Ammon's horn (tissue), 1 donor: ENCODE measurements around the gene TLDC2.
"Not testable (repeated sequence)": the region's sequence is repeated elsewhere in the genome, so short reads cannot be mapped to it uniquely, and the experiment has no call there.

Experiments used
- DNase-seq: peaks from one replicate; pipeline ENCODE4 v3.0.0-alpha.2; 2016; ENCODE audit warnings: low spot score

Gene TLDC2

DNA sequence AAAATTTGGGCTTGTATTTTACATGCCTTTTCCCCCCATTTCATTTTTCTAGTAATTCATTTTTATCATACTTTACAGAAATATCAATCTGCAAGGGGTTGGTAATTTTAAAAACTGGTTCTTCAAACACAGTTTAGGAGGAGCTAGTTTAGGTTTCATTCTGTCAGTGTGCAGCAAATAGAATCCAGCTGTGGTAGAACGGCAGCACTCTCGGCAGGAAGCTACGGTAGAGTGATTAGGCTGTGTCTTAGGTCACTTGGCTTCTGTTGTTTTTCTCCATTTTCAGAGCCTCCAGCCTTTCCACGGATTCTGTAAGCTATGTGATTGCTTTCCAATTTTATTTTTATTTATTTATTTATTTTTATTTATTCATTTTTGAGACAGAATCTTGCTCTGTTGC, 32.7 kb downstream of the TLDC2 start:
- no peak for DNase-seq

DNA sequence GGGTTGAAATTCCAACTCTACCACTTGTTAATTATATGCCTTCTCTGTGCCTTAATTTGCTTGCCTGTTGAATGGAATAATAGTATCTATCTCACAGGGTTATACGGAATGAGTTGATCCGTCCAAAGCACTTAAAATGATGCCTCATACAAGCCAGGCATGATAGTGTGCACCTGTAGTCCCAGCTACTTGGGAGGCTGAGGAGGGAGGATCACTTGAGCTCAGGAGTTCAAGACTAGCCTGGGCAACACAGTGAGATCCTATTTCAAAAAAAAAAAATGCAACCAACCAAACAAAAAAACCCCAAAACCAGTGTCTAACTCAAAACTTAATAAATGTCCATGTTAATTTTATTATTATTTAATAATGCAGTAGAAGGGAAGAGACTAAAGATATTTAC, 40.3 kb downstream of the TLDC2 start:
- DNase-seq: no peak

DNA sequence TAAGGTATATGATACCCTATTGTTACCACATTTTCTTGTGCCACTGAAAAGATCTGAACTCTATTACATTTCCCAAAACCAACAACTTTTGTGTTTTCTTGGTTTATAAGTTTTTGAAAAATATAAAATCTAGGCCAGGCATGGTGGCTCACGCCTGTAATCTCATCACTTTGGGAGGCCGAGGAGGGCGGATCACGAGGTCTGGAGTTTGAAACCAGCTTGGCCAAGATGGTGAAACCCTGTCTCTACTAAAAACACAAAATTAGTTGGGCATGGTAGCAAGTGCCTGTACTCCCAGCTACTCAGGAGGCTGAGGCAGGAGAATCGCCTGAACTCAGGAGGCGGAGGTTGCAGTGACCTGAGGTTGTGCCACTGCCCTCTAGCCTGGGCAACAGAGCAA, 41.3 kb downstream of the TLDC2 start:
- no peak for DNase-seq

DNA sequence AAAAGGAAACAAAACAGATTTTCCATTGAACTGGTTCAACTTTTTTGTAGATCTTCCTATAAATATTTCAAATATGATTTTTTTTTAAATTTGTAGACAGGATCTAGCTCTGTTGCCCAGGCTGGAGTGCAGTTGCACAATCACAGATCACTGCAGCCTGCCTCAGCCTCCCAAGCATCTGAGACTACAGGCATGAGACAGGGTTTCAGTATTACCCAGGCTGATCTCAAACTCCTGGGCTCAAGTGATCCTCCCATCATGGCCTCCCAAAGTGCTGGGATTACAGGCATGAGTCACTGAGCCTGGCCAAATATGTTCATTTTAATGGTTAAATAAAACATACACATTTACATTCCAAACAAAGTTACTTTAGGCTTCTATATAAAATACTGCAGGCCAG, 42.0 kb downstream of the TLDC2 start:
- DNase-seq: no peak

DNA sequence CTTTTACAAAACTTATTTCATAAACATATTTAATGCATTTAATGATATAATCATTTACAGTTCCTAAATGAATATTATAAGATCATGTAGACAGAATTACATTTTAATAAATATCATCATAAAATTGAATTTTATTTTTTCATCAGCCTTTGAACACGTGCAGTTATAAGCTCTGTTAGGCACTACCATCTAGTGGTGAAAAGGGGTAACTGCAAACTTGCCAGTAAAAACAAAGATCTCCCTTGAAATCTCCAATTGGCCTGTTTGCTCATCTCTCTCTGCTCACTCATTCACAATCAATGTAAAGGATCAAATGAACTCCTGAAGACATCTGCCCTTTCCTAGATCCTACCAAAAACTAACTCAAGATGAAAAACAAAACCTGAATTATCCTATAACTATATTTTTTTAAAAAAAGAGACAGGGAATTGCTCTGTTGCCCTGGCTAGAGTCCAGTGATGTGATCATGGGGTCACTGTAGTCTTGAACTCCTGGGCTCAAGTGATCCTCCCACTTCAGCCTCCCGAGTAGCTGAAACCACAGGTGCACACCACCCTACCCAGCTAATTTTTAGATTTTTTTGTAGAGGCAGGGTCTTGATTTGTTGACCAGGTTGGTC, 43.9 kb downstream of the TLDC2 start:
- peak; percentile 73 for DNase-seq

DNA sequence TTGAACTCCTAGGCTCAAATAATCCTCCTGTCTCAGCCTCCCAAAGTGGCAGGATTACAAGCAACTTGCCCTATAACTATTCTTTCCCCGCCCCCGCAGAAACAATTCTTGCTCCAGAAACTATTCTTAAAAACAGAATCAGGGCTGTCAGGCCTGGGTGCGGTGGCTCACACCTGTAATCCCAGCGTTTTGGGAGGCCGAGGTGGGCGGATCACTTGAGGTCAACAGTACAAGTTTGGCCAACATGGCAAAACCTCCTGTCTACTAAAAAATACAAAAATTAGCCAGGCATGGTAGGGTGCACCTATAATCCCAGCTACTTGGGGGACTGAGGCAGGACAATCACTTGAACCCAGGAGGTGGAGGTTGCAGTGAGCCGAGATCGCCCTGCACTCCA, 44.4 kb downstream of the TLDC2 start:
- DNase-seq: no peak

DNA sequence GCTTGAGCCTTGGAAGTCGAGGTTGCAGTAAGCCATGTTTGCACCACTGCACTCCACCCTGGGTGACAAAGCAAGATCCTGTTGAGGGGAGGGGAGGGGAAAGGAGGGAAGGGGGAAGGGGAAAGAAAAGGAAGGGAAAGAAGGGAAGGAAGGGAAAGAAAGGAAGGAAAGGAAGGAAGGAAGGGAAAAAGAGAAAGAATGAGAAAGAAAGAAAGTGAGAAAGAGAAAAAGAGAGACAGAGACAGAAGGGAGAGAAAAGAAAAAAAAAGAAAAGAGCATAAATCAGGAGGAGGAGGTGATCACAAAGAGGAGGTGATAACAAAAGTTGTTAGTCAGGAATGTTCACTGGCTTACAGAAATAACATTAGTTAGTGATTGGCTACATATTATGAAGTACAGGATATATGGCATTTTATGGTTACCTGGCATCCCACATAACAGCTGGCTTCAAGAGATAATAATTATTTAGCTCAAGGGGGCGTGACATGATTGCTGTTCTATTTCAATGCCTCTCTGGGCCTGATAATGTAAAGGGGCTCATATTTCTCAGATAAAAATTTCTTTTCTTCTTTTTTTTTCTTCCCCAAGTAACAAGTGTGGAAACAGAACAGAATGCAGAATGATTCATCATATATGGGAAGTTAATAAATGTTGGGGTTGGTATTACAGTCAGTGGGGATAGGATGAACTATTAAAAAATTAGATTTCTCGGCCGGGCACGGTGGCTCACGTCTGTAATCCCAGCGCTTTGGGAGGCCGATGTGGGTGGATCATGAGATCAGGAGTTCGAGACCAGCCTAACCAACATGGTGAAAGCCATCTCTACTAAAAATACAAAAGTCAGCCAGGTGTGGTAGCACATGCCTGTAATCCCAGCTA, 48.5 kb downstream of the TLDC2 start:
- no peak for DNase-seq

DNA sequence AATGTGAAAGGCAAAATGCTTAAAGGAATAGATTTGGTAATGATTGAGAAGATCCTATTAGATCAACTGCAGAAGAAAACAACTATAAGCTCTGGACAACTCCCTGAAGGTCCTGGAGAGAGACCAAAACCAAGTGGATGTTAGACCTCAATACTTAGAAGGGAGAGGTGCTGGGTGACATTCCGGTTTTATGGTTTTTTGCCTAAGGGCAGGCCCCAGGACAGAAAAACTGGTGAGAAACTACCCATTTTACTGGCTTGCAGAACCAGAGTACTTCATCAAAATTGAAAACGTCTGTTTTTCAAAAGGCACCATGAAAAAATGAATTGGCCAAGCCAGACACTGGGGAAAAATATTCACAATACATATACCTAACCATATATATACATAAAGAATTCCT, 49.3 kb downstream of the TLDC2 start:
- no peak for DNase-seq

DNA sequence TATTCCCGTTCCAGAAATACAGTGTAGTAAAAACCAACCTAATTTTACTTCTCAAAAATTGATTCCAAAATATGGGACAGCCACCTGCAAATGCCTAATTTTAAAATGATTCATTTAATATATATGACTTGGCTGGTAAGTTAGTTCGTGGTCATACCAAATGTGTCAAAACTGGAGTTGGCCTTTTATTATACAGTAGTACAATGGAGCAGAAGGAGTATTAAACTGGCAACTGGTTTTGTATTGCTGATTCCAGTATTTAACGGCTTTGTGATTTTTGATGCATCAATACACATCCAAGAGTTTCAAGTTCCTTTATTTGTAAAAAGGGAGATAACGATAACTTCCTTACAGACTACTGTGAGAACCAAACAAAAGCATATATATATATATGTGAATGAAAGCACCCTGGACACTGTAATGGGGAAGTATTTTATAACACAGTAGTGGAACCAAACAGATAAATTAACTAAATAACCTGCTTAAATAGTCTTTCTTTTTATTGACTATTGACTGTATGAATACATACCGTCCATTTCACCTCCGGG, 50.8 kb downstream of the TLDC2 start:
- DNase-seq: no peak

DNA sequence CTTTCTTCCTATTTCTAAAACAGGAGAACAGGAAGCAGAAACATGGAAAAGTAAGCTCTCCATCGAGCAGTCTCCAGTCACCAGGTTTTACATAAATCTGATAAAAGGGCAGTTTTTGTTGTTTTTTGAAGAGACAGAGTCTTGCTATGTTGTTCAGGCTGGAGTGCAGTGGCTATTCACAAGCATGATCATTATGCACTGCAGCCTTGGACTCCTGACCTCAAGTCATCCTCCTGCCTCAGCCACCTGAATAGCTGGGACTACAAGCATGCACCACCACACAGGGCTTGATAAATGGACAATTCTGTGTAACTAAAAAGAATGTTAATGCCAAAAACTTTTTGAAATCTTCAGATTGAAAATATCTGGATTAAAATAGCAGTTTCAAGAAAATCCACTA, 51.8 kb downstream of the TLDC2 start:
- DNase-seq: no peak

DNA sequence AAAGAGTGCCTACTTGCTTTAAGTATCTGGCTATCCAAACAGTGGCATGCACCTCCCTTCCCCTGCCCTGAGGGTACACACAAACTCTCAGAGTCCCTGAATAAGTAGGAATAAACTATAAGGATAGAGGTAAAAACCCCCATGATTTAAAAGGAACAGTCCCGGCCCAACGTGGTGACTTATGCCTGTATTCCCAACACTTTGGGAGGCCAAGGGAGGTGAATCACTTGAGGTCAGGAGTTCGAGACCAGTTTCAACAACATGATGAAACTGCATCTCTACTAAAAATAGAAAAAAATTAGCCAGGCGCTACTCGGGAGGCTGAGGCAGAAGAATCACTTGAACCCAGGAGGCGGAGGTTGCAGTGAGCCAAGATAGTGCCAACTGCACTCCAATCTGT, 53.4 kb downstream of the TLDC2 start:
- DNase-seq: no peak

DNA sequence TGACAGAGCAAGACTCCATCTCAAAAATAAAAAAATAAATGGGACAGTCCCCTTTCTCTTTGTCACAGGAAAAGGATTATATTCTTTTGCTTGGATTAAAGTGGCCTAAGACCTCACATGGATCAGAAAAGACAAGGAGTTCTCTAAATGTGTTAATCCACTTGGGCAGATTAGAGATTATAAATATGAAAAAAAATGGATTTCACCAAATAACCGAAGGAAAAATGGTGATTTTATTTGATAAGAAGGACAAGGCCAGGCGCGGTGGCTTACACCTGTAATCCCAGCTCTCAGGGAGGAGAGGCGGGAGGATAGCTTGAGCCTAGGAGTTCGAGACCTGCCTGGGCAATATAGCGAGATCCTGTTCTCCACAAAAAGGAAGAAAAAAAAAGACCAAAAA, 53.8 kb downstream of the TLDC2 start:
- DNase-seq: no peak

DNA sequence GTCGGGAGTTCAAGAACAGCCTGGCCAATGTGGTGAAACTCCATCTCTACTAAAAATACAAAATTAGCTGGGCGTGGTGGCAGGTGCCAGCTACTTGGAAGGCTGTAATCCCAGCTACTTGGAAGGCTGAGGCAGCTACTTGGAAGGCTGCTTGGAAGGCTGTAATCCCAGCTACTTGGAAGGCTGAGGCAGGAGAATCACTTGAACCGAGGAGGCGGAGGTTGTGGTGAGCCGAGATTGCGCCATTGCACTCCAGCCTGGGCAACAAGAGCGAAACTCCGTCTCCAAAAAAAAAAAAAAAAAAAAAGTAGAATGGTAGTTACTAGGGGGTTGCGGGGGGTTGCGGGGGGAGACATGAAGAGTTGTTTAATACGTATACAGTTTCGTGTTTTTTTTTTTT, 56.1 kb downstream of the TLDC2 start:
- not testable (repeated sequence) for DNase-seq

DNA sequence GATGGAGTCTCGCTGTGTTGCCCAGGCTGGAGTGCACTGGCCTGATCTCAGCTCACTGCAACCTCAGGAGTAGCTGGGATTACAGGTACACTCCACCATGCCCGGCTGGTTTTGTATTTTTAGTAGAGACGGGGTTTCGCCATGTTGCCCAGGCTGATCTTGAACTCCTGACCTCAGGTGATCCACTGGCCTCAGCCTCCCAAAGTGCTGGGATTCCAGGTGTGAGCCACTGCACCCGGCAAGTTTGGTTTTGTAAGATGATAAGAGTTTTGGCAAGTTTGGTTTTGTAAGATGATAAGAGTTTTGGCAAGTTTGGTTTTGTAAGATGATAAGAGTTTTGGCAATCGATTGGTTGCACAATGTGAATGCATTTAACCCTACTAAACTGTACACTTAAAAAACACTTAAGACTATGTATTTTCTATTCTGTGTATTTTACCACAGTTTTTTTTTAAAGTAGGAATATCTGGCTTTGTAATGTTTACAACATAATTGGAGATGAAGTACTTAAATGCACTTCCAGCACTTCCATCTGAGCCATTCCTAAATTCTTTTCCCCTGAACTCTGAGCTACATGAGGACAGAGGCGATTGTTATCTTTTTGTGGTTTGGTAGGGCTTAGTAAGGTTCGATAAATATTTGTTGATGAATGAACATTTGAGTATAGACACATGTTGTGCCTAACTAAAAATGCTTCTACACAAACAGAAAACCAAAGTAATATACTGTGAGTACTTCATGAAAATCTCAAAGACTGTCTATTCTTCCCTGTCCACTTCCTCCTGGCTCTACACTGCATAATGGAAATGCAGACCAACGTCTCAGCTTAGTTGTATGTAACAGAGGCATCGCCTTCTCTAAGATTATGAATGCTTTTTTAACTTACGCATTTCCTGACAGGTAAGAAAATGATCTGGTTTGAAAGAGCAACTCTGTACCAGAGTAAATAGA, 56.8 kb downstream of the TLDC2 start:
- no peak for DNase-seq

DNA sequence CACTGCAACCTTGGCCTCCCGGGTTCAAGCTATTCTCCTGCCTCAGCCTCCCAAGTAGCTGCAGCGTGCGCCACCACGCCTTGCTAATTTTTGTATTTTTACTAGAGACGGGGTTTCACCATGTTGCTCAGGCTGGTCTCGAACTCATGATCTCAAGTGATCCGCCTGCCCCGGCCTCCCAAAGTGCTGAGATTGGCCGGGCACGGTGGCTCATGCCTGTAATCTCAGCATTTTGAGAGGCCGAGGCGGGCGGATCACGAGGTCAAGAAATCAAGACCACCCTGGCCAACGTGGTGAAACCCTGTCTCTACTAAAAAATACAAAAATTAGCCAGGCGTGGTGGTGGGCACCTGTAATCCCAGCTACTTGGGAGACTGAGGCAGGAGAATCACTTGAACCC, 57.6 kb downstream of the TLDC2 start:
- DNase-seq: not testable (repeated sequence)

DNA sequence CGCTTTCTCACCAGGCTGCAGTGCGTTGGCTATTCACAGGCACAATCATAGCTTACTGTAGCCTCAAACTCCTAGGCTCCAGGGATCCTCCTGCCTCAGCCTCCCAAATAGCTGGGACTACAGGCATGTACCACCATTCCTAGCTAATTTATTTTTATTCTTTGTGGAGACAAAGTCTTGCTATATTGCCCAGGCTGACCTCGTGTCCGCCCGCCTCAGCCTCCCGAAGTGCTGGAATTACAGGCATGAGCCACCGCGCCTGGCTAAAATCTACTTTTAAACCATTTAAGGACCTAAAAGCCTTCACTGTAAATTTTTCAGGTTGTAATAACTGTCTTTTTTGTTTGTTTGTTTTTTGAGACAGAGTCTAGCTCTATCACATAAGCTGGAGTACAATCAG, 60.4 kb downstream of the TLDC2 start:
- no peak for DNase-seq

DNA sequence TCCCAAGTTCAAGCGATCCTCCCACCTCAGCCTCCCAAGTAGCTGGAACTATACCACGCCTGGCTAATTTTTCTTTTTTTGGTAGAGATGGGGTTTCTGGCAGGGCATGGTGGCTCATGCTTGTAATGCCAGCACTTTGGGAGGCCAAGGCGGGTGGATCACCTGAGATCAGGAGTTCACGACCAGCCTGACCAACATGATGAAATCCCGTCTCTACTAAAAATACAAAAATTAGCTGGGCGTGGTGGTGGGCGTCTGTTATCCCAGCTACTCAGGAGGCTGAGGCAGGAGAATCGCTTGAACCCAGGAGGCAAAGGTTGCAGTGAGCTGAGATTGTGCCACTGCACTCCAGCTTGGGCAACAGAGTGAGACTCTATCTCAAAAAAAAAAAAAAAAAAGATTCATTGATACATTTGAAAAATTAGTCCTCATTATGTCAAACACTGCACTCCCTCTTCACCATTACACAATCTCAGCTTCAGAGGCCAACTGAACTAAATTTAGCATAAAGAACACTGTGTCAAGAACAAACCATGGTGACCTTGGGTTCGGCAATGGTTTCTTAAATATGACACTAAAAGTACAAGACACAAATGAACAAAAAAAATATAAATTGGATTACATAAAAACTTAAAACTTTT, 60.9 kb downstream of the TLDC2 start:
- DNase-seq: not testable (repeated sequence)

DNA sequence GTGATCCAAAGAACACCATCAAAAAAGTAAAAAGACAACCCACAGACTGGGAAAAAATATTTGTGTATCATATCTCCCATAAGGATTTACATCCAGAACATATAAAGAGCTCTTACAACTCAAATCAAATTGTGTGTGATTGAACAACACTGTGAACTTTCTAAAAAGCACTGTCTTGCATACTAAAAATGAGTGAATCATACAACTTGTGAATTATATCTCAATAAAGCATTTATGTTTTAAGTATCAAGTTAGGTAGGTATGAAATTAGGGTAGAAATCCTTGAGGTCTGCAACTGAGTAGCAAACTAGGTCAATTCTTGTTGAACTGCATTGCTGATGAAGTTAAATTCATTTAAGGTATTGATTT, 61.4 kb downstream of the TLDC2 start:
- DNase-seq: no peak

DNA sequence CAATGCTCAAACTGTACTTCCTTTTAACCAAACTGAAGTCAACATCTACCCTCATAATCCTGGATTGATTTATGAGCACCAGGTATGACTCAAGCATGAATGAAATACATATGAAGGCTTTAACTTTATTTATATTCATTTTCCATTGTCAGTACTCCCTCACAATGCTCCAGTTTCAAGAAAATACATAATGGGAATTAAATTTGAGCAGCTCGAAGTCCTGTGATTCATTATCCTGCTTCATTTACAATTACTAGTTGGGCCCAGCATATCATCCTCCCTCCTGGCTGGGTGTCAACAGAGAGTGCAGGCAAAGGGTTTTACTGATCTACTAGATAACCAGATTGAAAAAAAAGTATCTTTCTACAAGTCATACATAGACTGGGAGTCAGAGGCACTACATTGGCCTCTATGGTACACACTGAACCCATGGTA, 65.5 kb downstream of the TLDC2 start:
- peak; percentile 35 for DNase-seq
